22Rv1 (cell line): ENCODE measurements around the gene RPUSD4.

Experiments used
- ZFX ChIP-seq: fragments of 450-650 bp; IDR thresholded peaks from 2 replicates; pipeline ENCODE4 v1.6.1; 2017; ENCODE audit warnings: antibody characterized with exemption, borderline replicate concordance
- TF ChIP-seq, protein P1 (sequence below): fragments of 450-650 bp; IDR thresholded peaks from 2 replicates; pipeline ENCODE4 v1.5.1; 2017; ENCODE audit warnings: mild to moderate bottlenecking

DNA sequence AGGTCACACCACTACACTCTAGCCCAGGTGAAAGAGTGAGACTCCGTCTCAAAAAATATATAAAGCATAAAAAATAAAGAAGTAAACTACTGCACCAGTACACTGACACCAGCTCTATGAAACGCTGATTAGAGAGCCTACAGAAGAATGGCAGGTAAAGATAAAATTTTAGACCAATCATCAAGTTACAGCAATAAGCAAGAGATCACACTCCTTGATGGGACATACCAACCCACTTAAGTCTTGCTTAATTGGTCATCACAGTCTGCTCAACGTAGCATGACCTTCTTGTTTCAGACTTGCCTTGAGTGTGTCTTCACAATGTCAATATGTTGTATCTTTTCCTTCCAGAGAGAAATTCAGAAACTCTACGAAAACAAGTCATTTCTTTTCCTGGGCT is 44.8 kb upstream of the RPUSD4 start:
- TF ChIP-seq, protein P1, sequence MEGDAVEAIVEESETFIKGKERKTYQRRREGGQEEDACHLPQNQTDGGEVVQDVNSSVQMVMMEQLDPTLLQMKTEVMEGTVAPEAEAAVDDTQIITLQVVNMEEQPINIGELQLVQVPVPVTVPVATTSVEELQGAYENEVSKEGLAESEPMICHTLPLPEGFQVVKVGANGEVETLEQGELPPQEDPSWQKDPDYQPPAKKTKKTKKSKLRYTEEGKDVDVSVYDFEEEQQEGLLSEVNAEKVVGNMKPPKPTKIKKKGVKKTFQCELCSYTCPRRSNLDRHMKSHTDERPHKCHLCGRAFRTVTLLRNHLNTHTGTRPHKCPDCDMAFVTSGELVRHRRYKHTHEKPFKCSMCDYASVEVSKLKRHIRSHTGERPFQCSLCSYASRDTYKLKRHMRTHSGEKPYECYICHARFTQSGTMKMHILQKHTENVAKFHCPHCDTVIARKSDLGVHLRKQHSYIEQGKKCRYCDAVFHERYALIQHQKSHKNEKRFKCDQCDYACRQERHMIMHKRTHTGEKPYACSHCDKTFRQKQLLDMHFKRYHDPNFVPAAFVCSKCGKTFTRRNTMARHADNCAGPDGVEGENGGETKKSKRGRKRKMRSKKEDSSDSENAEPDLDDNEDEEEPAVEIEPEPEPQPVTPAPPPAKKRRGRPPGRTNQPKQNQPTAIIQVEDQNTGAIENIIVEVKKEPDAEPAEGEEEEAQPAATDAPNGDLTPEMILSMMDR = no peak
- no peak for TF ChIP-seq ZFX
